ENCODE results near the gene COA7.
"Not testable (repeated sequence)": the region's sequence is repeated elsewhere in the genome, so short reads cannot be mapped to it uniquely, and the experiment has no call there.

COA7 gene

DNA sequence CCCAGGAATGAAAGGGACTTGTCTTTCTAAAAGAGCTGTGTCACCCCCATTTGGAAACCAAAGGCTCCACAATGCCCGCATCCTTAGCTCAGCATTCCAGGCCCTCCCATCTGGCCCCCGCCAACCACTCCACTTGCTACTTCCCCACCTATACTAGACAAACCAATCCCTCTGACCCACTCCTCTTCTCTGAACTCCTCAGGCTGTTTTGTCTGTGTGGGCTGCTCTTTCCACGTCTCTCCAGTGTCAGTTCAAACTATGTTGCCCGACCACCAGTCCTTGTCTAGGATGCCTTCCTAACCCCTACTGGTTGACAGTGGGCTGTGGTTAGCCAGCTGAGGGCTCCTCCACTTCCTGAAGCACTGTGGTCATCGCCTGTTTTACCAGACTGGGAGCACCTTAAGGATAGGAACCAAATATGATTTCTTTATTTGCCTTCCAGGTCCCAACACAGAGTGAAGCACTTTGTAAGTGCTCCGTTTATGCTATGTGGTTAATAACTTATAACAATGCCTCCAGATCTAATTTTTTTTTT lies 8.1 kb upstream of the COA7 start:
- no peak for DNase-seq (ENCODE audit: low read depth in 2 of 2, low spot score in 1 of 2)

DNA sequence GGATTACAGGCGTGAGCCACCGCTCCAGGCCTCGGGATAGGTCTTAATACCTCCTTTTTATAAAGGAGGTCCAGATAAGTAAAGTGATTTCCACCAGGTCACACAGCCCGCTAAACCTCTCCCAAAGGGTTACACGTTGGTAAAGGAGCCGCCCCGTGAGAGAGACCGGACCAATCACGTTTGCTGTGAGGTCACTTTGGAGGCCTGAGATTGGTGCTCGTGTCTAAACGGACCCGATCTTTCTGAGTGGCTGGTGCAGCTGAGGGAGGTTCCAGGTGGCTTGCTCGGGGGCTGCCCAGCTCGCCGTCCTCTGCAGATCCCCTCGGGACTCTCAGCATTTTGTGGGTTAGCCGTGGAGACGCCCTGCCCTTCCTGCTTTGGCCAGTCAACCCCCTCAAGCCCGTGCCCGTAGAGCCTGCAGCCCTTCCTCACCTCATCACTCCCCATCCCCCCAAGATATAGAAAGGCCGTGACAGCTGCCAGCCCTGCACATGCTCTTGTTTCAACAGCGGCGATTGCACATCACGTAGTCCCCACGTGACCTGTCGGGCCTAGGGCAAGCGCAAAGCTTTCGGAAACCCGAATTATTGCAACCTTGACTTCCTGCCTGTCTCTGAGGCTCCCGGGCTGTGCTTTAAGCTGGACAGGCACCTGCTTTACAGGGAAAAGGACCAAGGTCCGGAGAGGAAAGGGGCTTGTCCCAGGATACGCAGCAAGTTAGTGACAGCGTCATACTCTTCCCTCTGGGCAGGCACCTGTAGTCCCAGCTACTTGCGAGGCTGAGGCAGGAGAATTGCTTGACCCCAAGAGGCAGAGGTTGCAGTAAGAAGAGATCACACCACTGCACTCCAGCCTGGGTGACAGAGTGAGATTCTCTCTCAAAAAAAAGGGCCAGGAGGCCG lies 5.0 kb upstream of the COA7 start:
- DNase-seq (ENCODE audit: low read depth in 2 of 2, low spot score in 1 of 2) = peak; percentile 57 to 61

DNA sequence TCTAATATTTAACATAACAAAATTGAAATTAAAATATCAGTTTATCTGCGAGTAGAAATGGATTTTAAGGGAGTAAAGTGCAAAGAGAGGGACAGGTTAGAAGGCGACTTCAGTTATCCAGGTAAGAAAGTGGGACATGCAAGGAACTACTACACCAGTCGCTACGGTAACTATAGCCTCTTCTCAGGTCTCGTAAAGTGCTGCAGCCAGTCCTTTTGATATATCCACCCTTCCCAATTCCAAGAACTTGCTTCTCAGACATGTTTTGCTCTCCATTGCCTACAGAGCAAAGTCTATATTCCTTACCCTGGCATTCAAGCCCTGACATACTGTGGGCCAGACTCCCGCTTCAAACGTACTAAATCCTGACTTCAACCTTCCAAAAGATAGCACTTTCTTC lies 2.5 kb downstream of the COA7 start:
- DNase-seq (ENCODE audit: low read depth in 2 of 2, low spot score in 1 of 2) = no peak

DNA sequence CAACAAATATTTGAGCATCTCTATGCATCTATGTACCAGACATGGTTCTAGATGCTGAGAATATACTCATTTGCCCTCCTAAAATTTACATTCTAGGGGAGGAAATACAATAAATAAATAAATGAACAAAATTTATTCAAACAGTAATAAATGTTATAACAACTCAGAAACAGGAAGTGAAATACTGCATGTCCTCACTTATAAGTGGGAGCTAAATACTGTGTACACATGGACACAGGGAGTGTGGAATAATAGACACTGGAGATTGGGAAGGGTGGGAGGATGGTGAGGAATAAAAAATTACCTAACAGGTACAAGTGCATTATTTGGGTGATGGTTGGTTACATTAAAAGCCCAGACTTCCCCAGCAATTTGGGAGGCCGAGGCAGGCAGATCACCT lies 4.3 kb downstream of the COA7 start:
- DNase-seq (ENCODE audit: low read depth in 2 of 2, low spot score in 1 of 2) = no peak

DNA sequence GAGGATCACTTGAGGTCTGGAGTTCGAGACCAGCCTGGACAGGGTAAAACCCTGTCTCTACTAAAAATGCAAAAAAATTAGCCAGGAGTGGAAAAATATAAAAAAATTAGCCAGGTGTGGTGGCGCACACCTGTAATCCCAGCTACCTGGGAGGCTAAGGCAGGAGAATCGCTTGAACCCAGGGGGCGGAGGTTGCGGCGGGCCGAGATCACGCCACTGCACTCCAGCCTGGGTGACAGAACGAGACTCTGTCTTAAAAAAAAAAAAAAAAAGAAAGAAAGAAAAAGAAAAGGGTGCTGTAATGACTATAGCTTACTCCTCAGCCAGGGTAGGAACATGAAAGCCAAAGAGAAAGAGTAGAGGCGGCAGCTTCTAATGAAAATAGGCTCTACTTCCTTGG lies 4.8 kb downstream of the COA7 start:
- not testable (repeated sequence) for DNase-seq (ENCODE audit: low read depth in 2 of 2, low spot score in 1 of 2)

DNA sequence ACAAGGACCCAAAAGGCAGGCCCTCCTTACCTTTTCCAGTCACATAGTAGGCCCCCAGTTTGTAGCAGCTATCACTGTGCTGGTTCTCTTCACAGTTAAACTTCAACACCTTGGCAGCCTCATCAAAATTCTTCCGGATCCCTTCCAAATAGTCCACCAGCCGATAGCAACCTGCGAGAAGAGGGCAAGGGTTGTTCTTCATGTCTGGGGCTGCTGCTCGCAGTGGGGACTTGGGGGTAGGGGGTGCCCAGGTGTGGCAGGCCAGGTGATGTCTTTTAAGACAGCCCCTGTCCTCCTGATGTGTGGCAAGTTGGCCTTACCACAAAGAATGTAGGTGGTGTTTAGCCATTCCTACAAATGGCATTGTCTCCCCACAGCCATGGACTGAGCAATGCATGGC lies 5.5 kb downstream of the COA7 start:
- no peak for DNase-seq (ENCODE audit: low read depth in 2 of 2, low spot score in 1 of 2)

DNA sequence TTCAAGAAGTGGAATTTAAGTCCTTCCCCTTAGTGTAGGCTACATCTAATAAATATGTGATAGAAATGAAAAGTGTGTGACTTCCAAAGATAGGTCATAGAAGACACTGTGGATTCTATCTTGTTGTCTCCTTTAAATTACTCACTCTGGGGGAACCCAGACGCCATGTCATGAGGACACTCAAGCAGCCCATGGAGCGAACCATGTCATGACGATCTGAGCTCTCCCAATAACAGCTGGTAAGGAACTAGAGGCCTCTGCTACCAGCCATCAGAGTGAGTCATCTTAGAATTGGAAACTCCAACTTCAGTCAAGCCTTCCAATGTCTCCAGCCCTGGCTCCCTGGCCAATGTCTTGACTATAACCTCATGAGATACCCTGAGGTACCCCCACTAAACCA lies 6.3 kb downstream of the COA7 start:
- no peak for DNase-seq (ENCODE audit: low read depth in 2 of 2, low spot score in 1 of 2)

DNA sequence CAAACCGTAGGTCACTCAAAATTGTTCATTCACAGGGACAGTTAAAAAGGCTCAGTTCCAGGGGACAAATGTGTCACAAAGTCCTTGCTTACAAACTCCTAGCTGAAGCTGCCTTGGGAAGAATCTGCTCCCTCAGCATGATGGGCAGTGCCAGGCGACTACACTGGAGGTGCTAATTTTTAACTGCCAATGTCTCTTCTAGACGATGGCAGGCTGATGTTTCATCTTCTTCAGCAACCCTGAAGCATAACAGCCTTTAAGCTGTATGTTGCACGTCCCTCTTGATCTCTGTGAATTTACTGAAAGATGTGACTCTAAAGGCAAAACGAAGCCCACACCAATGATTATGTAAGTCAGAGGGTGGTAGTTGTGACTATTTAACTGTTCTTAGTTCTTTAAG lies 11.3 kb downstream of the COA7 start:
- no peak for DNase-seq (ENCODE audit: low read depth in 2 of 2, low spot score in 1 of 2)

DNA sequence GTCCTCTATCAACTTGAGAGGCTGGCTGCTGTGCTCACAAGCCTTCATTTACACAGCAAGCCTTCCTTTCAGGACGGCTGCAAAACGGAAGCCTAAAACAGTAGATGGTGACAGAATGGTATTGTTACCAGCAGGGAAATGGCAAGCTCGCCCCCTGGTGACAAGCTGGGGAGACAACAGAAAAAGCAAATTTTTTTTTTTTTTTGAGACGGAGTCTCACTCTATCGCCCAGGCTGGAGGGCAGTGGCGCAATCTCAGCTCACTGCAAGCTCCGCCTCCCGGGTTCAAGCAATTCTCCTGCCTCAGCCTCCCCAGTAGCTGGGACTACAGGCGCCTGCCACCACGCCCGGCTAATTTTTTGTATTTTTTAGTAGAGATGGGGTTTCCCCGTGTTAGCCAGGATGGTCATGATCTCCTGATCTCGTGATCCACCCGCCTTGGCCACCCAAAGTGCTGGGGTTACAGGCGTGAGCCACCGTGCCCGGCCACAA lies 11.8 kb downstream of the COA7 start:
- peak; percentile 42 to 49 for DNase-seq (ENCODE audit: low read depth in 2 of 2, low spot score in 1 of 2)

DNA sequence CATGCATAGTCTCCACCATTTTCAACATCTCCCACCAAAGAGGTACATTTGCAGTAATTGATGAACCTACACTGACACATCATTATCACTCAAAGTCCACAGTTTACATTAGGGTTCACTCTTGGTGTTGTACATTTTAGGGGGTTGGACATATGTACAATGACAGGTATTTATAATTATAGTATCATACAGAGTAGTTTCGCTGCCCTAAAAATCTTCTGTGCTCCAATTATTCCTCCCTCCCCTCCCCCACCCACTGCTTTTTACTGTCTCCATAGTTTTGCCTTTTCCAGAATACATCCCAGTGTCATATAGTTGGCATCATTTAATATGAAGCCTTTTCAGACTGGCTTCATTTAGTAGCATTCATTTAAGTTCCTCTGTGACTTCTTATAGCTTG lies 13.6 kb downstream of the COA7 start:
- no peak for DNase-seq (ENCODE audit: low read depth in 2 of 2, low spot score in 1 of 2)

DNA sequence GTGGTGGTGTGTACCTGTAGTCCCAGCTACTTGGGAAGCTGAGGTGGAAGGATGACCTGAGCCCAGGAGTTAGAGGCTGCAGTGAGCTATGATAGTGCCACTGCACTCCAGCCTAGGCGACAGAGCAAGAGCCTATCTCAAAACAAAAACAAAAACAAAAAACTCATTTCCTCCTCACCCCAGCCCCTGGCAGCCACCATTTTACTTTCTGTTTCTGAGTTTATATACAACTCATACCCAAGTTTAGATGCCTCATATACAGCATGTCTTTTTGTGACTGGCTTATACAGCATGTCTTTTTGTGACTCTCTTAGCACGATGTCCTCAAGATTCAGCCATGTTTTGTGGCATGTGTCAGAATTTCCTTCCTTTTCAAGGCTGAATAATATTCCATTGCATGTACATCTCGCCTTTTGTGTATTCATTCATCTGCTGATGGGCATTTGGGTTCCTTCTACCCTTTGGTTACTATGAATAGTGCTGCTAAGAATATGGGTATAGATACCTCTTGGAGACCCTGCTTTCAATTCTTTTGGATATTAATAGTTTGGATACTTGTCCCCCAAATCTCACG lies 14.7 kb downstream of the COA7 start:
- no peak for DNase-seq (ENCODE audit: low read depth in 2 of 2, low spot score in 1 of 2)

DNA sequence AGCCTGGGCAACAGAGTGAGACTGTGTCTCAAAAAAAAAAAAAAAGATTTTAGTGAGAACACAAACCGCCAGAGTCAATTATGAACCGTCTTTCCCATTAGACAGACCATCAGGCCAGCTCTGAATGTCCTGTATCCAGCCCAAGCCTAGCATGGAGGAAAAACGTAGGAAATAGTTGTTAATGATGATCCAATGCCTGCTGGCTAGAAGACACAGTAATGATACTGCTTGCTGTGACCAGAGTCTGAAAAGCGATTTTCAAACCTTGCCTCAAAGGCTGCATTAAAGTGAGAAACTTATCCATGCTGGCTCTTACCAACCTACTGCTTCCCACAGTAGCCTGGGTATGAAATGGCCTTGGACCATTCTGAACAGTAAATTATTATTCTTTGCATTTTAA lies 17.0 kb downstream of the COA7 start:
- no peak for DNase-seq (ENCODE audit: low read depth in 2 of 2, low spot score in 1 of 2)

DNA sequence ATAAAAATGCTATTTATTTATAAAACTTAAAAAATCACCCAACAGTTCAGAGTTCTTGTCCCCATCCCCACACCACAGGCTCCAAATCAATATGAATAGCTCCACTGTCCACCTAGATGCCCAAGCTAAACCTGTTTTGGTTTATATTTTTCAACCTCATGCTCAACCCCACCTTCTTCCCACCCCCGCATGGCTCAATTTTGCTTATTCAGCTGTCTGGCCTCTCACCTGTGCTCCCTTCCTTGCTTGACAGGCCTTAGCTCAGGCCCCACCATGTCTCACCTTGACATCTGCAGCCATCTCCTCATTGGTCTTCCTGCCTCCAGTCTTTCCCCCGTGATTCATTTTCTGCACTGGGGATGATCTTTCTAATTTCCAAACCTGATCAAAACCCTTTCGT lies 17.8 kb downstream of the COA7 start:
- no peak for DNase-seq (ENCODE audit: low read depth in 2 of 2, low spot score in 1 of 2)

DNA sequence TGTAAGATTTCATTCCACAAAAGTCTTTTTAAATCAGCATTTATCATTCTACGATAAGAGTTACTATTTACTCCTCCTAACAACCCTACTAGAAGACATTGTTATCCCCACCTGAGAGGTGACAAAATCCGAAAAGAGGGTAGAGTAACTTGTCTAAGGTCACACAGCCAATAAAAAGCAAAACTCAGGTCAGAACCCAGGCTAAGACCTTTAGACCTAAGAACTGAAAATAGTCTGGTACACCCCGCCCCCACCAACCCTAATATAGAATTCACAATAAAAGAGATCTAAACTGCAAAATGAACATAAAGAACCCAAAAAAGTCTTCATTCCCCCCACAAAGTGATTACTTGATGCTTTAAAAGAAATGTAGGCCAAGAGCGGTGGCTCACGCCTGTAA lies 18.6 kb downstream of the COA7 start:
- DNase-seq (ENCODE audit: low read depth in 2 of 2, low spot score in 1 of 2) = no peak

DNA sequence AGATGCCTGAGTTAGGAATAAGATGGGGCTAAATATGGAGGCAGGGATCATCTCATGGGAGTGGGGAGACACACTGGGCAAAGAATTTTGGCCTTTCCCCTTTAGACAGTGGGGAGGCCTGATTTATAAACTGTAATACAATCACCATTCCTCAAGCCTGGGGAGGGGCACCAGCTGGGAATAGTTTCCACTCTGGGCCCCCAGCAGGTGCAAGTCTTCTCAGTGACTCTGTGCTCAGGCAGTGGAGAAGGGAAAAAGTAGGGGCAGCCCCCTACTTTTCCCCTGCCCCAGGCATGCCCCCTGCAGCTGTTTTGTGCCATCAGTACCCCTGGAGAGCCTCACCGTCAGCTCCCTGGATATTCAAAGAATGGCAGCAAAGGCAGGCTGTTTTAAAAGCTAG lies 19.1 kb downstream of the COA7 start:
- DNase-seq (ENCODE audit: low read depth in 2 of 2, low spot score in 1 of 2) = no peak

DNA sequence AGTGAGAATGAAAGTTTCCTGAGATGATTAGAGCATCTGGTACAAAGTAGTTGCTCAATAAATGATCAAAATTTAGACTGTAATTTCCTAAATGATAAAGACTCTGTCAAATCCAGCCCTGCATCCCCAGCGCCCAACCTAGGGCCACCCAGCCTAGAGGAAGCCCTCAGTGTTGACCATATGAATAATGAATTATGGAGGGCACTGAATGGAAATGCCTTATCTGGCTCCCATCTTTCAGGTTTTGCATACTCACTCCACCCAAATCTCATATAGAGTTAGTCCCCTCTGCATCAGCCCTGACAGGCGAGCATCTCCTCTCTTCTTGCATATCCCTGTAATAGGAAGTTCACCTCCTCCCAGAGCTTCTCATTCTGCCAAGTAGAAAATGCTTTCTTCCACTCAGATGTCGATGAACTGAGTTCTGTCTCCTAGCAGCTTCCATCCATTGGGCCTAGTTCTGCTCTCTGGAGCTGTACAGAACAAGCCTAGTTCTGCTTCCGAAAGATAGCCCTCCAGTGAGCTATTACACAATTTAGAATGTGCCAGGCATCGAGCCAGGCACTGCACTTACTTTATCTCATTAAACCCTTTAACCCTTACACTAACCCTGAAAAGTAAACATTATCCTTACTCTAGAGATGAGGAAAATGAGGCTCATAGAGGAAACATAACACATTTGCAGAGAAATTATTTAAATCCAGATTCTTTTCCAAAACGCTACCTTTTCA lies 20.9 kb downstream of the COA7 start:
- DNase-seq (ENCODE audit: low read depth in 2 of 2, low spot score in 1 of 2) = no peak

DNA sequence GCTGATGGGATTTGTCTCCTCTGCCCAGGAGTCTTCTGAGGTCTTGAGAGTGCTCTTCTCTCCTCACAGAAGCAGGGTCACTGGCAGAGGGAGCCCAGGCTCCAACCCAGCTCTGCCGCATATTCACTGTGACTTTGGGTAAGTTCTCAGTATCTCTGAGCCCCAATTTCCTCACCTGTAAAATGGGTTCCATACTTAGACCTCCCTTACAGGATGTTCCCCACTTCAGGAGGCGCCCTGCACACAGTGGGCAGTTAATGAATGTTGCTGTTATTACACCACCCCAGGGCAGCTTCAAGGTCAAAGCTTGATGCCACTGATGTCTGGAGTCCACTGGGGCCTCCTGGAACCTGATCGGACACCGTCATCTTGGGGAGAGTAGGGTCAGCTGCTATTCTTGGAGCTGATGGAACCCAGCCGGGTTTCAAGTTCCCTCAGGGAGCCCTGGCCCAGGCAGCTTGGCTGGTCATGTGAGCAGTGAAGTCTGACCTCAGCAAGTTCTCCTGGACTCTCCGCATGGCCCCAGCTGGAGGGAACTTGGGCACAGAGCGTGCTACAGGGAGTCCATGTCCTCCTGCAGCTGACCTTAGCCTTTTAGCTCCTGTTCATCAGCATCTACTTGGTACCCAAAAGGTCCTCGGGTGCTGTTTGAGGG lies 21.8 kb downstream of the COA7 start:
- DNase-seq (ENCODE audit: low read depth in 2 of 2, low spot score in 1 of 2) = no peak

DNA sequence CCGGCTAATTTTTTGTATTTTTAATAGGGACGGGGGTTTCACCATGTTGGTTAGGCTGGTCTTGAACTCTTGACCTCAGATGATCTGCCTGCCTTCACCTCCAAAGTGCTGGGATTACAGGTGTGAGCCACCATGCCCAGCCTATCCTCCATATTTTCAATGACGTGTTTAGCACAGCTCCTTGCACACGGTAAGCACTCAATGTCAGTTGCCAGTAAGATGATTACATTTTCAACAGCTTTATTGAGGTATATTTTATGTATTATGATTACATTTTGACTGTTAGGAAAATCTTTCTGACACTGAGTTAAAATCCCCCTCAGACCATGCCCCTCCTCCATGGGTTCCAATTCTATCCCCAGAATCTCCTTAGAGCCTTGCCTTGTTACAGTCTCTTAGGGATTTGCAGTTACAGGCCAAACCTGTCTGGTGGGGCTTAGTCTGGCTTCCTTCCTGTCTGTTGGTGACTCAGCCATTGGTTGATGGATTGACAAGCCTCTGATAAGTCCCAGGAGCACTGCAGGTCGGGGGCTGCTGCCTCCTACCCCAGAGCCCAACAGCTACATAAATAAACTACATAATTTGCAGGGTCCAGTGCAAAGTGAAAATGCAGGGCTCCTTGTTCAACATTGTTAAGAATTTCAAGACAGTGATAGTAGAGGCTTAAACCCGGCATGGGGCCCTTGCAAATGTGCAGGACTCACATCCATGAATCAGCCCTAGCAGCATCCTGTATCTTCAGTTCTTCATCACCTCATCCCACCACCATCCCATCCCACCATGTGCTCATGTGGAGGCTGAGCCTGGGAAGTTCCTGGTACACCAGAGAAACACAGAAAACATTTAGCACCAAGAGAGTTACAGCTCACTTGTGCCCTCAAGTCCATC lies 23.4 kb downstream of the COA7 start:
- no peak for DNase-seq (ENCODE audit: low read depth in 2 of 2, low spot score in 1 of 2)

DNA sequence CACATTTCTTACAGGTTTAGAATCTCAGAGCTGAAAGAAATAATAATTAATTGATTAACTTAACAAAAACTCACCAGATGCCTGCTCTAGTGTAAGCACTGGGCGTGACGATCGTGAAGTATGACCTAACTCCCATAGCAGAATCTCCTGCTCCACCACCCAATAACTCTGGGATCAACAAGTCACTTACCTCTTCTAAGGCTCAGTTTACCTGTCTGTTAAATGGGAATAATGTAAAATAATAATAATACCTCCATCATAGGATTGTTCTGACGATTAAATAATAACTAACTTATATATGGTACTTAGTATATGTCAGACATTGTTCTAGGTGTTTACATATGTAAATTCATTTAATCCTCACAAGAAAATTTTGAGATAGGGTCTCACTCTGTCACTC lies 24.6 kb downstream of the COA7 start:
- DNase-seq (ENCODE audit: low read depth in 2 of 2, low spot score in 1 of 2) = no peak

DNA sequence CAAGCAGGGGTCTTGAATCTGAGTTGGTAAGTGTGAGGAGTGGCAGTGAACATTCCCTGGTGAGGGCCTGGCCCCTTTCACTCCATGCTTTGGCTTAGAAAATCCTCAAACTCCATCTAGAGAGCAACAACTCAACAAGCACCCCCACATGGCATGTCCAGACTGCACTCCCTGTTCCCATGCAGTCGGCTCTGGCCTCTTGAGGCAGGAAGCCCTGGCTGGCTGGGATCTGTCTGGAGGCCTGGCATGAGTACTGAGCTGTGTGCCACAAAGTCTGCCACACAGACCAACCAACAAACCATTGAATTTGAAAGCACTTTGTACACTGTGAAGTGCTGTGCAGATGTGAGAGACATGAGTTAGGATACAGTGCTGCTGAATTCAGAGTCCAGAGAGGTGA lies 25.2 kb downstream of the COA7 start:
- DNase-seq (ENCODE audit: low read depth in 2 of 2, low spot score in 1 of 2) = no peak
